GM19043 (cell line): Measurements from ENCODE around the gene CNTNAP2.

Experiments
- ATAC-seq: cut with Tn5 transposase; IDR thresholded peaks from one replicate; pipeline ENCODE4 v1.9.1; 2021; ENCODE audit warnings: low read depth; ENCODE audit not compliant: unreplicated experiment

Gene CNTNAP2

DNA sequence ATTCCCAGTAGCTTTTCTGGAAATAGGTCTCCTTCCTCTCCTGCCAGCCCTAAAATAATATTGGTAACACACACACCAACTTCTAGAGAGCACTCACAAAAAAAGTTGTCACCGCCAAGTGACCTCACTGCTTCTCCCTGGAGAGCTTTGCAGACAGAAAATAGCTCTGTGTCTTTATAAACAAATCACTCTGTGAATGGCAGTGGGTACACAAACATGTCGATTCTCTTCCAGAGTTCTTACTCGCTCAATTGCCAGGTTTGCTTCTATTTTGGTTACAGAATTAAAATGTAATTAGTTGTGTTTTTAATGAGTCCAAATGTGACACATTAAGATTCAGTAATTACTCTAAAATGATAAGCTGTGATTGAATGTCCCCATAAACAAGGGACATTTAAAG, 1824.8 kb downstream of the CNTNAP2 start:
- no peak for ATAC-seq

DNA sequence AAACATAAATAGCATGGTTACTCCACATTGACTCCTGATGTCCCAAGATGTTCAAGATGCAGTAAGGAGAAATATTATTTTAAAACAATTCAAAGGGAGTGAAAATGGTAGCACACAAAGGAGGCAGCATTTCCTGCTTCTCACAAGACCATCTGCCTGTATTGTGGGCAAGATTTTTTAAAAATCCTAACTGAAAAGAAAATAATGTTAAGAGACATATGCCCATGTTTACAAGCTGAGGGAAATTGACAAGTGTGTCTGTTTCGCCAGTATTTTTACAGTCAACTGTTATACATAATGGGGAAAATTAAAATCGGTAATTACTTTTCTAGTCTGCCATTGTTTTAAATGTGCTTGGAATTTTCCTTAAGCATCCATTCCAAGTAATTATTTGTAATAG, 1827.7 kb downstream of the CNTNAP2 start:
- ATAC-seq = no peak

DNA sequence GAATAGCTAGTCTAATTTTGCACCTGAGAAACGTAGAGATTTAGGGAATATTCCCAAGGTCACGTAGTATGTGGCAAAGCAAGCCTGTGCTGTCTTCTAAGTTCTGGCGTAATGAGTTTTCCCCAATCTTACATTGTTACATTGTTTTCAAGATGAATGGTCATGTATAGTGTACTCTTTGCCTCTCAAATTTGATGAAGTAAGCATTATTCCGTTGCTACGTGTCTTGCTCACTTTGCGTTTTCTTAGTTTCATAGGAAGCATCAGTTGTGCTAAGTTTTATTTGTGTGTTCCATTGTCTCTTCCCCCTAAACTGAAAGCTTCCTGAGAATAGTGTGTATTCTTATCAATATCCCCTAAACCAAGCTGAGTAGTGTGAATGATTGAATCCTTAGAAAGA, 1836.3 kb downstream of the CNTNAP2 start:
- no peak for ATAC-seq

DNA sequence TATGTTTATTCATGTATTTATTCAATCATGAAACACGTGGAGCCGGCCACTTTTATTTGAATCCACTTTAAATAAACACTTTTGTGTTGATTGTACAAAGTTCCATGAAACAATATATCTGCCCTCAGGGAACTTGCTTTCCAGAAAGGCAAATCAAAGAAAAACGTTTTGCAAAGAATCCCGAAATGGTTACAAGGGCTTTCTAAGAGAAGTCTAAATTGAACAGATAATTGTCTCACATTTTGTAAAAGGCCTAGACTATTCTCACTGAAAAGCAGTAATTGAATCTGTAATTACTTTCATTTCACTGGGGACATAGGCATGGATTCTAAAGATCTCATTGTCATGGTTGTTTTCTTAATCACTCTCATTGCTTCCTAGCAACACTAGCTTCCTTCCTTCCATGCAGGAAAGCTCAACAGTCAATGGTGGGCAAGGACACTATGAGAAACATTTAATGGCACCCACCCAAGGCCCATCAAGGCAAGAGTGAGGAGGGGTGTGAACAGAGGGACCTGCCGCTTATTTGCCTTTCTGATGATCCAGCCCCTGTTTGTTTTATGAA, 1851.5 kb downstream of the CNTNAP2 start:
- no peak for ATAC-seq

DNA sequence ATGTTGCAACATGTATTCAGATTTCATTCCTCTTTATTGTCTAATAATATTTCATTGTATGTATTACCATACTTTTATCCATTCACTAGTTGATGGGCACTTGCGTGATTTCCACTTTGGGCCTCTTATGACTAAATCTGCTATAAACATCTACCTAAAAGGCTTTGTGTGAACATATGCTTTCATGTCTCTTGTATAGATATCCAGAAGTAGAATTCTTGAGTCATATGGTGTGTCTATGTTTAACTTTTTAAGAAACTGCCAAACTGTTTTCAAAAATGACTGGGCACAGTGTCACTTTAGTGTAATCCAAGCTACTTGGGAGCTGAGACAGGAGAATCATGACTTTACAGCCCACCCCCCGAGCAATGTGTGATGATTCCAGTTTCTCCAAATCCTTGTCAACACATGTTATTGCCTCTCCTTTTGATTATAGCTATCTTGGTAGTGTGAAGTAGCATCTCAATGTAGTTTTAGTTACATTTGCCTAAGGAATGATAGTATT, 1855.1 kb downstream of the CNTNAP2 start:
- no peak for ATAC-seq

DNA sequence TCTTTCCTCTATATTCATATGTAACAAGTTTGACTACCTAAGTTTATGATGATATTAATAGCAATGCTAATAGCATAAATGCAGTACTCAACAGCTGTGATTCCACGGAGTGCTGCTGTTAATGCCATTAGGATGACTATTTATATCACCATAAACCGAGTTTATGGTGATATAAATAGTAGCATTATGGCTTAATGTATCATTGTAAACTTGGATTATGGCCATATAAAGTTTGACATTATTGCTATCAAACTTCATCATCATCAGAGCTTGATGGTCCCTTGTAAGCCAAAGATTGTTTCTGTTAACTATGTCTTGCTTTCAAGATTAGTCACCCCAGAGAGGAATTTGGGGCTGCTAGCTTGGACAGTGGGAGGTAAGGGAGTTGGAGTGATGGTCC, 1861.6 kb downstream of the CNTNAP2 start:
- ATAC-seq = no peak

DNA sequence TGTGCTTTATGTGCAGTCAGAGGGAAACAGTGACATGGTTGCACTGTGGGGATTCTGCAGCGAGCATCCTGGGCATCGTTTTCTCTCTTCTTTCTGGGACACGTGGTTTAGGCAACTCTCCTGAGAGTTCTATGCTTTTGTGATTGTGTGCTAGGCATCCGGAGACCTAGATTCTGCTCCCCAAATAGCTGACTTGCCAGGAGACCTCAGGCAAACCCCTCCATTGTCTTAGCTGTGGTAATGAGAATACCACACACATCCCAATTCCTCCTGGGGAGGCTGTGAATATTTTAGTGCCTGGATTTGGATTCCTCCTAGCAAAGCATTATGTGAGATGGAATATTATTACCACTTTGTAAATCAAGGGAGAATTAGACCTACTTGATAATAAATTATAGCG, 1862.0 kb downstream of the CNTNAP2 start:
- ATAC-seq = no peak

DNA sequence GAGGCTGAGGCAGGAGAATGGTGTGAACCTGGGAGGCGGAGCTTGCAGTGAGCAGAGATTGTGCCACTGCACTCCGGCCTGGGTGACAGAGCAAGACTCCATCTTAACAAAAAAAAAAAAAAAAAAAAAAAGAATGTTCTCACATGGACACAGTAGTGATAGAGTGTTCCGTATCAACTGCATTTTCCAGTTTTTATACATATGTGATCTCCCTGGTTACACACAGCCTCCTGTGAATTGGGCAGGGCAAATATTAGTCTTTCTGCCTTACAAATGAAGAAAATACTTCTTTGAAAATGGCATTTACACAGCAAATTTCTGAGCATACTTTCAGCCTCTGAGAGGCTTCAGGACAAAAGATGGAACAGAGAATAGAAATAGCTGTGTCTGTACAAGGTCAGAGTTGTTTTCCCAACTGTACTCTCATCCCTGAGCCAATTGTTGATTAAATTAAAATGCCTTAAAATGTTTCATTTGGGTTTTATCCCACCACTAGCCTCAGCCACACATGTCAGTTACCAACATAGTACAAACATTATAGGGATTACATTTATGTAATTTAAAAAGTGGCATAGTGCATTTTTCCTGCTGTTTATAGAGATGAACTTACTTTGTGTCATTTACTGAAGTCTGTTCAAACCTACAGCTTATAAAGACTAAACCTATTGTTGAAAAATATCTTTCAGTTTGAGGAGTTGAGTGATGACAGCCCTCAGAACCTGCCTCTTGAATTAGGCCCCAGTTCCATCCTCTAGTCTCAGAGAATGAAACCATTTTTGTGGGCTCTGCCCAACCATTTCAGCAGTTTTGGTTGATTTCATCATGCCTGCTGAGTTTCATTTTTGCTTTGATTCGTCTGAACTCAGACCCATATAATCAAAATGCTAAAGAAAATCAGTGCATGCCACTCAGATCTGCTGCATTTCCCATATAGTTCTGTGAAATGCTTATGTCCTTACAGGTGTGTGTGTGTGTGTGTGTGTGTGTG, 1864.5 kb downstream of the CNTNAP2 start:
- ATAC-seq = no peak

DNA sequence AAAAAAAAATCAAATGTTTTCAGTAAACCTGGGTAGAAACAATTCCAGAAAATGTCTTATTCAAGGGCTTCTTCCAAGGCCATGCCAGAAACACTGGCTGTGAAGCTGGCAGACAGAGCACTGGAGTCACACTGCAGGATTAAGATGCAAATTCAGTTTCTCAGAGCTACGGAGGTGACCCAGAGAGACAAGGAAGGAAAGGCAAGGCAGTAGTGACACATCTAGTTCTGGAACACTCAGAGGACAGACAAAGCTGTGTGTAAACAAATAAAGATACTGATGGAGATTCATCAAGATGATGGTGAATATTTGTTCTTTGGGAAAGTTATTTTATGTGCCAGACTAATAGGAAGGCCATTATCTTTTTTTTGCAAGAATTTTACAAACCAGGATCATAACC, 1865.7 kb downstream of the CNTNAP2 start:
- no peak for ATAC-seq

DNA sequence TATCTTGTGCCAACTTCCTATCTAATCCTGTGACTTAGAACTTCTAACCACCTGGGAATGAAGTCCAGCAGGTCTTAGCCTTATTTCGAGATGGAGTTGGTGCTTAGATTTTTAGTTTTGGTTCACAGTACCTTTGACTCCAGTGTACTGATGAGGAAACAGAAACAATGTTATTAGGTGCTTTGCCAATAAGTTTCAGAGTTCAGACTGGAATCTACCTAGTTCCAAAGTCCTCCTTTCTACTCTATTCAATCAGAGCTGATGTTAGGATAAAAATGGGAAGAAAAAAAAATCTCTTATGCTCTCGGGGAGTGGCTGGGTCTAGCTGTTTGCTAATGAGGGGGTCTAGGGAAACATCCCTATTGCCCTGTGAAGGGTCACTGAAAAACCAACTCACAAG, 1867.7 kb downstream of the CNTNAP2 start:
- no peak for ATAC-seq

DNA sequence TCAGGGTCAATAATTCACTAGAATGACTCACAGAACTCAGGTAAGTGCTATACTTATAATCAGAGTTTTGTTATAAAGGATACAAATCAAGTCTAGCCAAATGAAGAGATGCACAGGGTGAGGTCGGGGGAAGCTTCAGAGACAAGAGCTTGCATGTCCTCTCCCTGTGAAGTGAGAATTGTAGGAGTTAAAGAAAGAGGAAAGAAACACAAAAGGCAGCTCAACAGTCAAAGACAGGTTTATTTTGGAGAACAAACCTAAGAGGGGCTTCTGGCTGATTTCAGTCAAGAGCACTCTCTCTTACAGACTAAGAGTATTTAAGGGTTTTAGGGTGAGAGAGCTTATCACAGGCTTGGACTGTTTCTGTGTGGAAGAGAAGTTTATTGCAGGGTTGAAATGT, 1873.5 kb downstream of the CNTNAP2 start:
- no peak for ATAC-seq

DNA sequence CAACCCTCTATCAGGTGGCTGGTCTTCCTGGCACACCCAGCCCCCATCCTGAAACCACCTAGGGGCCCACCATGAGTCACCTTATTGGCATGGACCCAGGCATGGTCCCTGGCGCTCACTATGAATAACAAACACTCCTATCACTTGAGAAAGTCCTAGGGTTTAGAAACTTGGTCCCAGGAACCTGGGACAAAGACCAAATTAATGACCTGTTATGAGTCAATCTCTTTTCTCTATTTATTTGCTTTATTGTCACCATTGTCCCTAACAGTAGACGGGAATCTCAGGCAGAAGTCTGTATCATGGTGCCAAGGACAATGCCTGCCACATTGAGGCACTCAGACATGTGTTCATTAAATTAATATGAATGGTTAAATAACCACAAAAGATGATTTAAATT, 1874.3 kb downstream of the CNTNAP2 start:
- ATAC-seq = no peak

DNA sequence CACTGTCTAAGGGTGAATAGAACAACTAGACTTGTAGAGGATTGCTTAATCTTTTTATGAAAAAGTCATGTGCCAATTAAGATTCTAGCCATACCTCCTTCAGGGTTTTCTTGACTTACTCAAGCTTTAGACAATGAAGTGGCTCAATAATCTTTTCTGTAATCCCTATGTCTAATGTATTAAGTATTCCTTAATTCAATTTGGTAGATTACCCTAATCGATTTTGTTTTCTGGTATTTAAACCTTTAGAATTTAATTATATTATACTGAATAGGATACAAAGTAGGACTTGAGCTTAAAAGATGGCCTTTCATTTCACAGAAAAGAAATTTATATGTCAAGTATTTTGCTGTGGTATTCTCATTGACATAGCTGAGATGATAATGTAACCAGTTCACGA, 1876.1 kb downstream of the CNTNAP2 start:
- ATAC-seq = no peak

DNA sequence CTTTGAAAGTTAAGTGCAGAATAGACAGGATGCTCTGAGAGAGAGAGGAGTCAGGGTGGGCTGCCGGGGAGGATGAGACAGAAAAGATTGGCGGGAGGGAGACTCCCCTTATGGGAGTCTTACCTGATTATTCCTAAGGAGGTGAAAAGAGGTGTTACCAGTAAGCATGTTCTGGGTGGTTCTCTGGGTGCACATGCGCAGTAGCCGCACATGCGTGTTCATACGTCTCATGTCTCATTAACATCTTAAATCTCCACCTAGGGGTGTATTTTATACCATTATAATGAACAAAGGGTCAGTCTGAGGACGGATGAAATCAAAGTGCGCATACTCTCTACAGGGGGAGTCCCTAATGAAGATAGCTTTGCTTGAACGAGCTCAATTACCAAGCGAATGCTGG, 1881.0 kb downstream of the CNTNAP2 start:
- no peak for ATAC-seq

DNA sequence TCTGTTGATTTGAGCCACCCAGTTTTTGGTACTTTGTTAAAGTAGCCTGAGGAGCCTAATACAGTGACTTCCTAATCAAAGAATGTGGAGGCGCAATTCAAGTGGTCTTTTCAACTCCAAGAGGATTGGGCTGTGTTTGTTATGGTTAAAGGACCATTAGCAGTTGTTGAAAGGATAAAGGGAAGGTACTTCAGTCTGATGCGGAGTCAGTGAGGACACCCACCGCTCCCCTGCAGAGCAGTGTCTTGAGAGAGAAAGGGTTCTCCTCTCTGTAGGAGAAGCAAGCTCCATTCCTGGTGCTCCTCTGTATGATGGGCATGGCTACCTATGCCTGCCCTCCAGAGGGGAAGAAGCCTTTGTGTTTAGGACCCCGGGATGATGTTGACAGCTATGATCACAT, 1883.4 kb downstream of the CNTNAP2 start:
- no peak for ATAC-seq

DNA sequence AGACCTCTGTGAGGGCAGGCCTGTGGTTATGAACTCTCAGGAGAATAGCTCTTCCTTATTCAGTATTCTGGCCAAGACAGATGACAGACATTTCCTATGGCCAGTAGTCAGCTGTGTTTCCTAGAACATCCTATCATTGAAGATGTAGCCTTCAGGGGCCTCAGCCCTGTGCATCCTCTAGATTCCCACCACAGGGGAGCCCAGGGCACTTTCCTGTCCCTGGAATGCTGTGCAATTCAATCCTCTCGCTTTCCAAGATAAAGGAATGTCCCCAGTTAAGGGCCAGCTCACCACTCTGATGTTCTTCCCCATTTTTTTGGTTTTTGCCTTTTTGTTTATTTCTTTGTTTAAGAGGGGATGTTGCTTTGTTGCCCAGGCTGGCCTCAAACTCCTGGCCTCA, 1895.2 kb downstream of the CNTNAP2 start:
- ATAC-seq = no peak

DNA sequence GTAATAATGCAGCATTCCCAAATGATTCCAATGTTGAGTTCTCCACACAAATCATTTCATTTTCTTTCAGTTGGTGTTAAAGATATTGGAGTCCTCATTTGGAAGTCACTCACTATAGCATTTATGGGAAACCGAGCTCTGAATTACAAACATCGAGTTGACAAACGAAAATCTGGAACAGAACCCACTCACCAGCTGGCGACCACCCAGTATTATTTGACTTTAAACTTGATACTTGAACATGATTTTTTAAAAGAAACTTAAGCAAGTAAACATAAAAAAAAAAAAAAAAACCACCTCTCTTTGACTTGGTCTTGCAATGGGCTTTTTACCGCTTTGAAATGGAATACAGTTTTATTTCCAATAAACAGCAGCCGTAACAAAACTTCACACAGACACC, 1897.4 kb downstream of the CNTNAP2 start:
- ATAC-seq = no peak

DNA sequence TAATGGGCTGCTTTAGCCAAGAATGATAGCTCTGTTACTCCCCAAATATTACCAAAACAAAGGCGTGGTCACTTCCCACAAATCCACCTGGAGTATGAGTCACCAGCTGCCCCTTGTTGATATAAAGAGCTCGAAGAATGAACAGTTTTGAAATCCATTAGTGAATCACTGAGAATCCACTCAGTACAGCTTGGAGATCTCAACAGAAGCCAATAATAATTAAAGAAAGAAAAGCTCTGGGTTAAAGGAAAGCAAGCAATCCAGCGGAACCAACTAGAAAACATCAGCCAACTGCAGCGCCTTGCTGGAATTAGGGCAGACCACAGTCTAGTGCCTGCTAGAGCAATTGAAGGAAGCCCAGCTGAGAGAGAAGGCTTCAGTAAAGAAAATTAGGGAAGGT, 1897.9 kb downstream of the CNTNAP2 start:
- ATAC-seq = no peak

DNA sequence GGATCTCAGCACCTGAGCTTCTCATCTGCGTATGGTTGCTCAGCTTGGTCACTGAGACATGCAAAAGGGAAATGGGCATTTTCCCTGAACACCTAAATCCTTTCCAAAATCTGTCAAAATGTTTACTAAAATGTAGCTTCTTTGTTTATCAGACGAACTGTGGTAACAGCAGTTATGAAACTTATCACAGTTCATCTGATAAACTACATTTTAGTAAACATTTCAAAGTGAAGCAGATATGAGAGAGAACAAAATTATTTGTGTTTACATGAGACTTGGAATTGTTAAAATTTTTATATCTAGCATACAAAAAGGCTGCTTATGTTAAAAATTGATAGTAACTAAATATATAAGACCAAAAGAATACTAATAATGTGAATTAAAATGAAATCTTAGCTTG, 1900.5 kb downstream of the CNTNAP2 start:
- no peak for ATAC-seq

DNA sequence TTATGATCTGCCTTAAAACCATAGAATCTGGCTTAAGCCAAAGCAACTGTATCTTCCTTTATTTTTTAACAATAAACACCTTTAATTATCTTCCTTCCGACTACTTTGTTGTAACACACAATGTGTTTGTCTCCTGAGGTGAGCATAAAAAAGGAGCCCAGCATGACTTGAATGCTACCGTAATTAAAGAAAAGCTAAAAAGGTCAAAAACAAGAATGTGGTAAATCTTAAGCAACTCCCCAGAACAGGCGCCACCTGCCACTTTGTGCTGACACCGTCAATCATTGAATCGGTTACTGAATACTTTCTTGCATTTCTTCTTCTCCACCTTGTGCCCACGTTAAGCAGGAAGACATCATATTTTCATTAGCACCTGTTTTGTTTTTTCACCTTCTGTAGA, 1904.1 kb downstream of the CNTNAP2 start:
- ATAC-seq = no peak

DNA sequence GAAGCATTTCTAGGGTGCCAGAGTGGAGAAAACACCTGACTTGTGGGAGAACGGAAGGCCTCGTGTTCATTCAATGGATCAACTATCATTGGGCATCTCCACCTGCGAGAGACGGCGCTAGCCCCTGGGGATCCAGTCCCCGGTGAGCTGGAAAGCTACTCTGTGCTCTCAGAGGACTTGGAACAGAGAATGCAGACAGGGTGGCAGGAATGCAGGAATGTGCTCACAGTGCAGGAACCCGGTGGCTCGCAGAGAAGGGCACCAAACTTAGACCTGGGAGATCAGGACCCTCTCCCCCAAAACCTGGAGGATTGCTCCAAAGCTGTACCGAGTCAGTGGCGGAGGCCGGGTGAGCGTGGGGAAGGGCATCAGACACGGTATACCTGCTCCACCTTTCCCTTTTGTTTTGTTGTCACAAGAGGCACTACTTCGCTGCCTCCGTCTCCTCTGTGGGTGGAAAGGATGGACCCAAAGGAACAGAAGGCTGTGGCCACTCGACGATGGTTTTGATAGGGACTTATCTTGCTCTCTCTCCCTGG, 1905.0 kb downstream of the CNTNAP2 start:
- ATAC-seq = no peak

DNA sequence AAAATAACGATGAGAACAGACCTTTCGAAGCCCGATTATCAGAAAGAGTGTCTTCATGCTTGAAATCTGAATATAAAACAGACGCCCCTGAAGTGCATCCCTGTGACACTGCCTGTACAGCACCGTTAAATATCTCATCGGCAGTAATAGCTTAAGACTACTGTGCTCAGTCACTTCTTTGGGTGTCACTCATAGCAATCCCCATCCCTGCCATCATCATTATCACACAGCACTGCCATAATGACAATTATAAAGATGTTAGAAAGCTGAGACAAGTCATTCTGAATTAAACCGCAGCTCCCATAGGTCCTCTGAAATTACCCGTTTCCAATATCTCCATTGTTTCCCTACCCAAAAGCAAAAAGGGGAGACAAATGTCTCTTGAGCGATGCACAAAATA, 1906.2 kb downstream of the CNTNAP2 start:
- no peak for ATAC-seq
